SK-N-SH (cell line): Measurements from ENCODE around the gene SLC31A1. TPM values are rescaled to one million over a fixed set of nuclear protein-coding genes. Genes with fewer than 3 reads are reported as not detected.

Source experiments
- CTCF ChIA-PET: fragments of 300-600, 350-600 bp; formaldehyde crosslinking; extraction: SDS; loops from one replicate; lab custom pipeline; 2021; lab: Yijun Ruan, JAX
- POLR2A ChIA-PET: fragments of 350-600 bp; sonication (Branson Sonifier 250); formaldehyde crosslinking; extraction: SDS; loops from one replicate; lab custom pipeline; 2020; ENCODE audit warnings: antibody characterized with exemption, inconsistent platforms; lab: Yijun Ruan, JAX
- DNase-seq: peaks from one replicate; pipeline ENCODE4 v3.0.0; 2012
- H2AFZ ChIP-seq: fragments of 200-600 bp; sonication (generic); 2 replicates; pipeline ENCODE4 v1.8.1; 2016; ENCODE audit warnings: antibody characterized with exemption, mild to moderate bottlenecking, low read depth
- H3F3A ChIP-seq: fragments of 200-600 bp; sonication (generic); replicated peaks from 2 replicates; pipeline ENCODE3; 2016; ENCODE audit warnings: antibody characterized with exemption, mild to moderate bottlenecking; ENCODE audit not compliant: insufficient read depth
- H3K27ac ChIP-seq, 2 experiments: fragments of 200-500 bp in 1 of 2; fragments of 200-600 bp in 1 of 2; sonication (Bioruptor generic) in 1 of 2; sonication (generic), shearing (Covaris generic) in 1 of 2; 2 replicates each; pipeline versions ENCODE4 v1.5.1 to v1.6.1; 2014 to 2016; ENCODE audit warnings: low read depth in 2 of 2, inconsistent platforms in 1 of 2, low read length in 1 of 2, mild to moderate bottlenecking in 1 of 2, mixed read lengths in 1 of 2
- H3K27me3 ChIP-seq: fragments of 200-600 bp; sonication (generic), shearing (Covaris generic); 2 replicates; pipeline ENCODE4 v1.6.1; 2016; ENCODE audit warnings: mixed run types; ENCODE audit not compliant: insufficient read depth
- H3K36me3 ChIP-seq, 2 experiments: fragments of 200-500 bp in 1 of 2; fragments of 200-600 bp in 1 of 2; sonication (Bioruptor generic) in 1 of 2; sonication (generic) in 1 of 2; replicated peaks in 1 of 2; 2 replicates each; pipeline versions ENCODE3 to v1.5.1; 2014 to 2016; ENCODE audit warnings: low read length in 1 of 2, mild to moderate bottlenecking in 1 of 2; ENCODE audit not compliant: insufficient read depth in 2 of 2, control insufficient read depth in 1 of 2
- H3K4me1 ChIP-seq, 2 experiments: fragments of 200-500 bp in 1 of 2; fragments of 200-600 bp in 1 of 2; sonication (Bioruptor generic) in 1 of 2; sonication (generic), shearing (Covaris generic) in 1 of 2; 2 replicates each; pipeline versions ENCODE4 v1.5.1 to v1.6.1; 2014 to 2016; ENCODE audit warnings: low read depth in 1 of 2, low read length in 1 of 2, mixed run types in 1 of 2; ENCODE audit not compliant: insufficient read depth in 2 of 2, control insufficient read depth in 1 of 2
- H3K4me2 ChIP-seq: fragments of 200-600 bp; sonication (generic), shearing (Covaris generic); 2 replicates; pipeline ENCODE4 v1.6.1; 2017; ENCODE audit warnings: mixed run types
- H3K4me3 ChIP-seq, 2 experiments: fragments of 200-500 bp in 1 of 2; fragments of 200-600 bp in 1 of 2; sonication (Bioruptor generic) in 1 of 2; sonication (generic), shearing (Covaris generic) in 1 of 2; 2 replicates each; pipeline versions ENCODE4 v1.5.1 to v1.8.1; 2014 to 2016; ENCODE audit warnings: low read depth in 2 of 2, inconsistent platforms in 1 of 2, low read length in 1 of 2, mild to moderate bottlenecking in 1 of 2, mixed read lengths in 1 of 2, moderate library complexity in 1 of 2
- H3K79me2 ChIP-seq: fragments of 200-600 bp; sonication (generic); 2 replicates; pipeline ENCODE4 v1.8.1; 2017; ENCODE audit warnings: mild to moderate bottlenecking; ENCODE audit not compliant: insufficient read depth
- H3K9ac ChIP-seq: fragments of 200-600 bp; sonication (generic); 2 replicates; pipeline ENCODE4 v1.6.1; 2017; ENCODE audit warnings: mixed run types
- H3K9me2 ChIP-seq: fragments of 200-600 bp; sonication (generic); 2 replicates; pipeline ENCODE4 v1.6.1; 2017; ENCODE audit warnings: mixed run types
- H3K9me3 ChIP-seq: fragments of 200-600 bp; sonication (generic); 2 replicates; pipeline ENCODE4 v1.6.1; 2017; ENCODE audit warnings: mixed run types, mild to moderate bottlenecking, moderate library complexity
- H4K20me1 ChIP-seq: fragments of 200-600 bp; sonication (generic); 2 replicates; pipeline ENCODE4 v1.6.1; 2017; ENCODE audit warnings: mild to moderate bottlenecking, mixed run types; ENCODE audit not compliant: insufficient read depth
- CHD2 ChIP-seq: fragments of 150-350 bp; IDR thresholded peaks from 2 replicates; pipeline ENCODE4 v1.6.1; 2018; ENCODE audit warnings: low read length; ENCODE audit not compliant: partially characterized antibody
- CTCF ChIP-seq: fragments of 200-600 bp; sonication (generic); IDR thresholded peaks from 2 replicates; pipeline ENCODE4 v1.6.1; 2017; ENCODE audit warnings: antibody characterized with exemption, mild to moderate bottlenecking, moderate library complexity
- EZH2phosphoT487 ChIP-seq: fragments of 200-600 bp; sonication (generic); IDR thresholded peaks from 2 replicates; pipeline ENCODE4 v1.6.1; 2017; ENCODE audit warnings: low read depth, mixed run types, mild to moderate bottlenecking, antibody characterized with exemption, moderate library complexity, borderline replicate concordance
- FOXM1 ChIP-seq: IDR thresholded peaks from 2 replicates; pipeline ENCODE4 v1.4.0; 2012; ENCODE audit warnings: low read depth, mild to moderate bottlenecking
- GABPA ChIP-seq: IDR thresholded peaks from 2 replicates; pipeline ENCODE4 v1.4.0; 2012; ENCODE audit warnings: low read depth, mild to moderate bottlenecking
- GATA2 ChIP-seq: sonication (generic); formaldehyde crosslinking; IDR thresholded peaks from 2 replicates; pipeline ENCODE4 v1.5.0; 2020; ENCODE audit warnings: mild to moderate bottlenecking, missing genetic modification reagents
- MAX ChIP-seq: IDR thresholded peaks from 2 replicates; pipeline ENCODE4 v1.4.0; 2012; ENCODE audit warnings: low read depth
- NFIC ChIP-seq: IDR thresholded peaks from 2 replicates; pipeline ENCODE4 v1.4.0; 2012; ENCODE audit warnings: borderline replicate concordance
- NRF1 ChIP-seq: IDR thresholded peaks from 2 replicates; pipeline ENCODE4 v1.6.1; 2012; ENCODE audit warnings: low read depth, mild to moderate bottlenecking, low read length
- PBX3 ChIP-seq: IDR thresholded peaks from 2 replicates; pipeline ENCODE4; 2012
- RAD21 ChIP-seq: IDR thresholded peaks from 2 replicates; pipeline ENCODE4 v1.6.1; 2012; ENCODE audit warnings: mild to moderate bottlenecking, low read length
- RCOR1 ChIP-seq: fragments of 150-350 bp; IDR thresholded peaks from 2 replicates; pipeline ENCODE4 v1.6.1; 2017; ENCODE audit warnings: antibody characterized with exemption, low read length
- REST ChIP-seq: IDR thresholded peaks from 2 replicates; pipeline ENCODE4 v1.6.1; 2012; ENCODE audit warnings: mild to moderate bottlenecking, low read depth, low read length, moderate library complexity
- RFX5 ChIP-seq: IDR thresholded peaks from 2 replicates; pipeline ENCODE4 v1.6.1; 2012; ENCODE audit warnings: mild to moderate bottlenecking, improper control_type of control experiment, low read length
- USF2 ChIP-seq: fragments of 150-350 bp; IDR thresholded peaks from 2 replicates; pipeline ENCODE4 v1.6.1; 2017; ENCODE audit warnings: antibody characterized with exemption, low read length, low read depth, borderline replicate concordance
- WGBS: methylation state at CpG from one replicate; pipeline ENCODE4 v1.1.6; 2017; ENCODE audit warnings: low lambda C conversion rate; 5-methylcytosine and 5-hydroxymethylcytosine counted together
- polyA plus RNA-seq, 3 experiments: library from polyadenylated mRNA; depleted of rRNA; stranded (reverse); fragments of >200 nt; gene quantifications; 2 replicates each; pipeline ENCODE4 v1.2.3, GENCODE V29; 2012

Gene SLC31A1
- polyA plus RNA-seq, 1 of the 3 experiments (the other 2 are of a cell fraction): 7.7 TPM

GRCh38 chr9:113244556-113244955 is 23.2 kb downstream of the SLC31A1 start:
- Histone ChIP-seq H3F3A (no peaks in the 10 kb centered on the region), H3K79me2 (0 out of 2 replicates have a peak, but pooled peaks cover 3% of the 10 kb centered on the region), H3K9me2 (no peaks in the 10 kb centered on the region), H4K20me1 (no peaks in the 10 kb centered on the region), H3K9ac (no peak overlapping the region), H3K4me3 (no peak overlapping the region), H3K27me3 (no peaks in the 10 kb centered on the region), H3K4me2 (no peak overlapping the region), H3K9me3 (no peaks in the 10 kb centered on the region), H3K36me3 (peaks cover 0 to 8% of the 10 kb centered on the region in 2 experiments), H3K27ac (no peak overlapping the region), H2AFZ (no peak overlapping the region), H3K4me1 (peaks cover 0 to under 1% of the 10 kb centered on the region in 2 experiments; a peak in 1 of 4 replicates)
- DNase-seq: no peak
- ChIA-PET CTCF (no interaction called here), POLR2A (no interaction called here)
- TF ChIP-seq RCOR1 (no peak), FOXM1 (no peak), EZH2phosphoT487 (no peak), GABPA (no peak), REST (no peak), NRF1 (no peak), MAX (no peak), NFIC (no peak), RFX5 (no peak), CTCF (no peak), CHD2 (no peak), RAD21 (no peak), USF2 (no peak), GATA2 (CRISPR knock-in tag) (no peak), PBX3 (no peak)
- 100% methylated on average over 2 of the region's 2 CpGs for WGBS
